GM04504 (cell line): ENCODE results near the gene HS3ST3B1.

Source experiments
- DNase-seq: peaks from one replicate; pipeline ENCODE4 v3.0.0-alpha.2; 2012; ENCODE audit warnings: low read depth

HS3ST3B1 gene

GRCh38 chr17:14321476-14321949 lies 20.6 kb downstream of the HS3ST3B1 start:
- DNase-seq: no peak

DNA sequence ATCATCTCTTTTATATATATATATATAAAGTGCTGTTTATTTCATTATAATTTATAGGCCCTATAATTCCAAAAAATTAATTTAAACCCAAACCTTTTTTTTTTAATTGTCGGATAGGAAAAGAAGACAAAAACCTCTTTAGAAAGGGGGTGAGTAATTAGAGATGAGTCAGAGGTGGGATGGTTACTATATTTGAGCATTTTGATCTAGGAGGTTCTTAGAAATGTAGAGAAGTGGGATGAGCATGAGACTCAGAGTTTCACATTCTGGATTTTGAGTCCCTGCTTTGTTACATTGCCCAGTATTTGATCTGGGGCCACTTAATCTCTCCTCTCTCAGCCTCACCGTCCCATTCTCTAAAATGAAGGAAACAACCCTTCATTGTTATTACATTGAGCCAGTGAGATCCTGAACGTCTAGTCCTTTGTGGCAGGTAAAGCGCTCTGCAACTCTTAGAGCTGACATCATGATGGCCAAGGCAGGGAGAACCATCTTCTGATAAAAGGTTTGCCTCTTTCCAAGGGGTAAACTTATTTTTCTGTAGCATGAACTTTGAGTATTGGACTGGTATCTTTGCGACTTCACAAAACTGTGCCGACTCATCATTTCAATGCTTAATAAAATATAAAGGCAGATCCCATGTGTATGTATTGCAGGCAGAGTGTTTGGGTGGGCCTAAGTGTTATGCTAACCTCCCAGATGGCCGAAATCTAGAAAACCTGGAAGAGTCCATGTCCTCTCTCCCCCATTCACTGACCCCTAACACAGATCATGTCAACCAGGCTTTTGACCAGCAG lies 21.3 kb downstream of the HS3ST3B1 start:
- no peak for DNase-seq

- DNase-seq: no peak
These were observed 22.7 kb downstream of the HS3ST3B1 start for GRCh38 chr17:14323522-14323981.

DNA sequence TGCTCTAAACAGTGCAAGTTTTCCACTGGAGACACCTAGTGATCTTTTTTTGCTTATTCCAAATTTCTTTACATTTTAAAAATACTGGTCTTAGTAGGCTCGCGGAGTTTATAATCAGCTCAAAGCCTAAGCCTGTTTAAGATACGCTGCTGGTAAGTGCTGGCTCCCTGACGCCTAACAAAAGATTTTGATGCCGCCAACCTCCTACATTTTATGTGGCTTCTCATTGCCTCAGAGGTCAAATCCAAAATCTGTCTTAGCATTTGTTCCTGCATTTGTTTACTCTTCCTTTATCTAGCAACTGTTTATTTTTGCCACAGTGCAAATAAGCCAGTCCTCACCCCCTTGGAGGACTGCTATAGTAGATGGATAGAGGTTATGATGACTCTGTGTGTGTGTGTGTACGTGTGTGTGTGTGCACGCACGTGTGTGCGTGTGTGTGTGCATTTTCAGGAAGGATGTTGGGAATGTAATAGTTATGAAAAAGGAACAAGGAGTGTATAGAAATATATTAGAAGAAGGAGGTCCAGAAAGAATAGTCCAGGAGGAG lies 24.8 kb downstream of the HS3ST3B1 start:
- no peak for DNase-seq

- no peak for DNase-seq
These were observed 29.1 kb downstream of the HS3ST3B1 start for GRCh38 chr17:14329900-14330491.

GRCh38 chr17:14330492-14330962 lies 29.6 kb downstream of the HS3ST3B1 start:
- DNase-seq: peak; percentile 71

DNA sequence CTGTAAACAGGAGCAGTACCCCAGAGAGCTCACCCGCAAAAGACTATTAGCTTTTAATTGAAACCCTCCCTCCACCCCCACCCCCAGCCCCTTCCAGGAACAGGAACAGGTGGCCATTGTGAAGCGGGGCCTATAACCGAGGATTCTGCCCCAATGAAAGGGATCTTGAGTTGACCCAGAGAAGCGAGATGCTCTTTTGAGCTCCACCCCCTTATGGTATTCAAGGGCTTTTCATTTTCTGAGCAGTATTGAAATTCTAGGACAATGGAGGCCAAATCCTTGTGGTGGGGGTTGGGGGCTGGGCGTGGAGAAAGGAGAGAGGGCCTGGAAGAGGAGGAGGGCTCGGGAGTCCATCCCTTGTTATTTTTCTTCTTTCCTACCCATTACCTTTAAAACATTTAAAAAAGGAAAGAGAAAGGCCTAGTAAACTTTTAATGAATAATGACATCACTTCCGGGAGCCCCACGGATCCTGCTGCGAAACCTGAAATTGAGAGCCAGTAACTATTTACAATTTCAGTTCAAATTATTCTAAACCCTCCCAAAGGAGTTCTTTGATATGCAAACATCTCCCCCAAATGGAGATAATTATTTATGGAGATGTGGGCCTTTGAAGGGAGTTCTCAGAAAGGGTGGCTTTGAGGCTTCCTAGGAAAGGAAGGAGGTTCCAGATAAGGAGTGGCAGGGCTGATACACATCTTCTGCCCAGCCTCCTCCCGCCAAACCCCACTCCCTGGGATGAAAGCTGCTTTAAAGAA lies 30.5 kb downstream of the HS3ST3B1 start:
- no peak for DNase-seq

GRCh38 chr17:14331982-14332298 lies 31.1 kb downstream of the HS3ST3B1 start:
- no peak for DNase-seq

DNA sequence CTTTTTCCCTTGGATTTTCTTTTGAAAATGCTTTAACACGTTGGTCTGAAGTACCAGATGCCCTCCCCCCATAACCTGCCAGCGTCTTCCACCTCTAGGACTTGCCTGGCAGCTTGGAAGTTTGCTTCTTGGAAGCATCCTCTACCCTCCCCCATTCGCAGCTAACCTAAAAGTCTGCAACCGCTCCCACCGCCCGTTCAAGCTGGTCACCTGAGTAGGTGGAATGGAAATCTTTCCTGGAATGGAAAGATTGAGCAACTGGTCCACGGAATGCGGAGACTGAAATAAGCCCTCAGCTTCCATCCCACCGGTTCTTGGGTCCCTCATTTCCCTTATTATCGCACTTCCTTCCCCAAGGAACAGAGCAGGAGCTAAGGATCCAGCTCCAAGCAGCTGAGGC lies 31.4 kb downstream of the HS3ST3B1 start:
- DNase-seq: no peak

- DNase-seq: no peak
These were observed 32.6 kb downstream of the HS3ST3B1 start for GRCh38 chr17:14333506-14333905.

DNA sequence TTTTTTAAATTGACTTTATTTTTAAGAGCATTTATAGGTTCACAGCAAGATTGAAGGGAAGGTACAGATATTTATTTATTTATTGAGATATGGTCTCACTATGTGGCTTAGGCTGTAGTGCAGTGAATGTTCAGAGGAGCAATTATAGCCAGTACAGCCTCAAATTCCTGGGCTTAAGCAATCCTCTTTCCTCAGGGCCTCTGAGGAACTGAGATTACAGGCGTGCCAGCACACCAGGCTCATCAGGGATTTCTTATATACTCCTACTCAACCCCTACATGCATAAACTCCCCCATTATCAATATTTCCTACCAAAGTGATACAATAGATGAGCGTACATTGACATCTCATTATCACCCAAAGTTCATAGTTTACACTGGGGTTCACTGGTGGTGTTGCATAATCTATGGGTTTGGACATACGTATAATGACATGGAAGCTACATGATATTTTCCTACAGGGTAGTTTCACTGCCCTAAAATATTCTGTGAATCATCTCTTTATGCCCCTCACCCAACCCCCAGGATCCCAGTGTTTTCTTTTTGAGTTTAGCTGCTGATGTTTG lies 33.5 kb downstream of the HS3ST3B1 start:
- no peak for DNase-seq

DNA sequence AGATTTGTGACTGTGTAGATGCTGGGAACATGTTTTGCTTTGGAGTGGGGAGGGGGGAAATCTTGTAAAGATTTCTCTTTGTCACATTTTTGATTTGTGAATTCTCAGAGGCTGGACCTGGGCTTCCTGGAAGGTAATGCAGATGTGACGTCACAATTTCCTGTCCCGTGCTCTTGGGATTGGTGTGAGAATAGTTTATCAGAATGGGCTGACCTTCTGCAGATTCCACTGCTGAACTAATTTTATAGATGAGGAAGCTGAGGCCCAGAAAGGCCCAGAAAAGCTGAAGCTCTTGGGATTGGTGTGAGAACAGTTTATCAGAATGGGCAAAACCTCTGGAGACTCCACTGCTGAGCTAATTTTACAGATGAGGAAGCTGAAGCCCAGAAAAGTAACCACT lies 34.0 kb downstream of the HS3ST3B1 start:
- DNase-seq: no peak

DNA sequence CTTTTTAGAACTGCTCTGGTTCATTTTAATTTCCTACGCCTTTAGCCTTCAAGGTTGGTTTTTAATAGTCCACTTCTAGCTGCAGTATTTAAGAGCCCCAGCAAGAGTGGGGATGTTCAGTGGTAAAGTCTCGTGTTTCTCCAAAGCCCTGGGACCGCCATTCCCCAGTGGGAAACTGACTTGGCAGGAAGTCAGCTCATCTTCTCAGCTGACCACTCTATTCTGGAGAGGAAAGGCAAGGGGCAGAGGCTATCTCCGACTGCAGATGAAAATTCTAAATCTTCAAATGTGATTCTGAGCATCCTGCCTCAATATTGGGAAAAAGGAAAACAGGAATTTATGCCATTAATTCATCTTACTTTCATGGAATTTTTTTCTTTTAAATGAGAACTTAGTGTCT lies 35.5 kb downstream of the HS3ST3B1 start:
- no peak for DNase-seq

DNA sequence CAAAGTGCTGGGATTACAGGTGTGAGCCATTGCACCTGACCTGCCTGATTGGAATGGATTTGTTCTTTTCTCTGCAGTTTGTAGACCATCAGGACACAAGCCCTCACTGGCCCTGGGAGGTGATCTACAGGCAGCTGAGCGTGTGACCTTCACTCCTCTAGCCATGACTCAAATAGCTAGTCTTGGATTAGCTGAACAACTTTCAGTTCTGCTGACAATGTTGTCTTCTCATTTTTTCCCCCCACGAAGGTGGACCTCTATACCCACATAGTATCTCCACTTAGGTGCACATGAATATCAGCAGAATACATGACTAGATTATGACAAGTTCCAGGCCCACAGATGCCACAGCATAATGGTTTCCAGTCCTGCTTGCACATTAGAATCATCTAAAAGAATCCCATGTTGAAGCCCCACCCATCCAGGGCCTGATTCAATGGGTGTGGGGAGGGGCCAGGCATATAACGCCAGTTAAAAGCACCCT lies 36.8 kb downstream of the HS3ST3B1 start:
- DNase-seq: no peak

DNA sequence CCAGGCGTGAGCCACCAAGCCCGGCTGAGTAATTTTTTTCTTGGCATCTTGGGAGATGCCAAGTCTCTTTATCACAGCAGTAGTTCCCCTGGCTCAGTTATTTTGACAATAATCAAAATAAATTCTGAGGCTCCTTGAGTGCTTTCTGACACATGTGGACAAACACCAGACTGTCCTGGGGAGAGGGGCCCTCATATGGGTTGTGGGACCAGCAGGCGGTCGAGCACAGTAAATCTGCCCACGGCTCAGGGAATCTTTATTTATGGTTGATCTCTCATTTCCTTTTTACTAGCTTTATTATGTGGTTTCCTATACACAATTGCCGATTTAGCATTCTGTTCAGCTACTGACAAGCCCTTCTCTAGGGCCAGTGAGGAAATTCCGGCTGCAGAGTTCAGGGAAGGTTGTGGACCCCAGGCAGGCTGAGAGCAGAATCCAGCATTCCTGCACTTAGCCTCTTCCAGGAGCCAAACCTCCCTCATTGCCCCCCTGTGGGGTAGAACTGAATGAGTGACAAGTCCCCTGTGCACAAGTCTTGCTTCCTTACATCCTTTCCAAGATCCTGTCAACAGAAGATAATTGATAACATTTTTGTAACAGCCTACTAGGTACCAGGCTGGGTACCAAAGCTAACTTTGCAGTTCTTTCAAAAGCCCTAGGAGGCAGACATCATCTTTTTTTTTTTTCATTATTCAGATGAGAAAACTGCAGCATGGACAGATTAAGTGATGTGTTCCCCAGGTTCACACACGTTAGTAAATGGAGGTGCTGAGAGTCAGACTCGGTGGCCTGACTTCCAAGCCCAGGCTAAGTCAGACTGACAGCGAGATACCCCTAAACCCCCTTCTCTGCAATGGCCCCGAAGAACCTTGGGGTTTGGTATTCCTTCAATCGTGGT lies 40.2 kb downstream of the HS3ST3B1 start:
- DNase-seq: no peak

- DNase-seq: no peak
These were observed 41.0 kb downstream of the HS3ST3B1 start for GRCh38 chr17:14341866-14342265.

GRCh38 chr17:14346801-14347200 lies 45.9 kb downstream of the HS3ST3B1 start:
- DNase-seq: no peak

DNA sequence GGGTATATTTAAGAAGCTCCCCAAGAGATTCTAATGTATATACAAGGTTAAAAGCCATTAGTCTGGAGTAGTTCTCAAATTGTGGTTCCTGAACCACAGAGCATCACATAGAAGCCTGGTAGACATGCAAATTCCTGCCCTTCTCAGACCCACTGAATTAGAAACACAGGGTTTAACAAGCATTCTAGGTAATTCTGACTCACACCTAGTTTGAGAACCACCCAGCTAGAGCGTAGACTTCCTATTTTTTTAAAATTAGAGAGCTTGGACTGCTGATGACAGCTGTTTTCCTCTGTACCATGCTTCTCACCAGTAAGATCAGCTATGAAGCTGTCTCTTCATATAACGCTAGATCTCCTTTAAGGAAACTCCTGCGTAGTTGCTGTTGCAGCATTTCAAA lies 50.6 kb downstream of the HS3ST3B1 start:
- DNase-seq: no peak

- DNase-seq: no peak
These were observed 51.3 kb downstream of the HS3ST3B1 start for GRCh38 chr17:14352136-14352535.

DNA sequence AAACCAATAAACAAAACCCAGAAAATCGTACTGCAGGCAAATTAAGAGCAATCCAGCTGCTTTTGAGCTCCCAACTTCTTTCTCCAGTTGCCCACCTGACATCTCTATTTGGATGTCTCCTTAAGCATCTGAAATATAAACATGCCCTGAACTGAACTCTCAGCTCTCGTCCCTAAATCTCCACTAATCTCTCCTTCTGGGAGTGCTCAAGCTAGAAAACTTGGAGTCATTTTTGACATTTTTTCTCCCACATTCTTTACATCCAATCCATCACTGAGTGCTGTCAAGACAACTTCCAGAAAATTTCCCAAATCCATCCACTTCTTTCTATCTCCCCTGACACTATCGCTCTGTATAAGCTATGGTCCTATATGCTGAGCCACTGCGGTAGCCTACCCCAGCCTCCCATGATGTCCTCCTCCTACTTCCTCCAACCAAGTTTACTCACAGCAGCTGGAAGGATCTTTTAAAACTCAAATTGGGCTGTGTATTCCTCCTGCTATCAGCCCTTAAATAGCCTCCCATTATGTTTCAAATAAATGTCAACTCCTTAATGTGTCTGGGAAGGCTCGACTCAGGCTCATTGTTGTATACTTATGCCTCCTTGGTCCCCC lies 53.1 kb downstream of the HS3ST3B1 start:
- DNase-seq: no peak

GRCh38 chr17:14354807-14355206 lies 53.9 kb downstream of the HS3ST3B1 start:
- no peak for DNase-seq
